T-helper 2 cell treated with Interferon-gamma antibody and Interleukin-4, amounts not matched to agents 5 μg/mL and 100 μg/mL, for 36 hours (primary cell): ENCODE data around the gene STAT2.
"Not testable (repeated sequence)": the region's sequence is repeated elsewhere in the genome, so short reads cannot be mapped to it uniquely, and the experiment has no call there.

Source experiments
- DNase-seq: peaks from one replicate; pipeline ENCODE4 v3.0.0; 2021; ENCODE audit warnings: low spot score
- H3K27ac Mint-ChIP-seq: one replicate; pipeline ENCODE4 v1.8.0; 2021; ENCODE audit warnings: mild to moderate bottlenecking, mixed read lengths
- H3K27me3 Mint-ChIP-seq: one replicate; pipeline ENCODE4 v1.8.0; 2021; ENCODE audit warnings: low read depth, mixed read lengths
- H3K36me3 Mint-ChIP-seq: one replicate; pipeline ENCODE4 v1.8.0; 2021; ENCODE audit warnings: low read depth, mixed read lengths
- H3K4me1 Mint-ChIP-seq: one replicate; pipeline ENCODE4 v1.8.0; 2021; ENCODE audit warnings: low read depth, mixed read lengths
- H3K4me3 Mint-ChIP-seq: one replicate; pipeline ENCODE4 v1.8.0; 2022; ENCODE audit warnings: mild to moderate bottlenecking, moderate library complexity, mixed read lengths
- H3K9me3 Mint-ChIP-seq: one replicate; pipeline ENCODE4 v1.8.0; 2021; ENCODE audit warnings: mixed read lengths

The STAT2 gene

GRCh38 chr12:56377310-56377988, 17.5 kb upstream of the STAT2 start:
- DNase-seq = no peak
- Mint-ChIP-seq H3K4me1 (no peaks in the 10 kb centered on the region), H3K4me3 (no peak overlapping the region), H3K36me3 (peaks cover 1% of the 10 kb centered on the region), H3K9me3 (no peaks in the 10 kb centered on the region), H3K27ac (no peak overlapping the region), H3K27me3 (peaks cover 7% of the 10 kb centered on the region)

GRCh38 chr12:56375598-56376434, 15.9 kb upstream of the STAT2 start:
- Mint-ChIP-seq H3K36me3 (peaks cover 1% of the 10 kb centered on the region), H3K4me1 (no peaks in the 10 kb centered on the region), H3K9me3 (no peaks in the 10 kb centered on the region), H3K27ac (no peak overlapping the region), H3K27me3 (peaks cover 13% of the 10 kb centered on the region), H3K4me3 (no peak overlapping the region)
- DNase-seq = no peak

- no peak overlapping the region for H3K4me3 Mint-ChIP-seq
- H3K27me3 Mint-ChIP-seq = peaks cover 12% of the 10 kb centered on the region
- H3K4me1 Mint-ChIP-seq = no peaks in the 10 kb centered on the region
- DNase-seq = no peak
- peaks cover 1% of the 10 kb centered on the region for H3K36me3 Mint-ChIP-seq
- no peaks in the 10 kb centered on the region for H3K9me3 Mint-ChIP-seq
- H3K27ac Mint-ChIP-seq = no peak overlapping the region
Measured at GRCh38 chr12:56374726-56375597, 15.1 kb upstream of the STAT2 start.

- DNase-seq = no peak
- Mint-ChIP-seq H3K4me3 (no peak overlapping the region), H3K9me3 (no peaks in the 10 kb centered on the region), H3K27ac (no peak overlapping the region), H3K36me3 (peaks cover 1% of the 10 kb centered on the region), H3K4me1 (no peaks in the 10 kb centered on the region), H3K27me3 (peaks cover 13% of the 10 kb centered on the region)
Measured at GRCh38 chr12:56373515-56373914, 13.6 kb upstream of the STAT2 start.

GRCh38 chr12:56366948-56367347, 7.0 kb upstream of the STAT2 start:
- Mint-ChIP-seq H3K27ac (no peak overlapping the region), H3K4me3 (no peak overlapping the region), H3K36me3 (no peaks in the 10 kb centered on the region), H3K27me3 (peaks cover 8% of the 10 kb centered on the region), H3K4me1 (no peaks in the 10 kb centered on the region), H3K9me3 (no peaks in the 10 kb centered on the region)
- no peak for DNase-seq

DNA sequence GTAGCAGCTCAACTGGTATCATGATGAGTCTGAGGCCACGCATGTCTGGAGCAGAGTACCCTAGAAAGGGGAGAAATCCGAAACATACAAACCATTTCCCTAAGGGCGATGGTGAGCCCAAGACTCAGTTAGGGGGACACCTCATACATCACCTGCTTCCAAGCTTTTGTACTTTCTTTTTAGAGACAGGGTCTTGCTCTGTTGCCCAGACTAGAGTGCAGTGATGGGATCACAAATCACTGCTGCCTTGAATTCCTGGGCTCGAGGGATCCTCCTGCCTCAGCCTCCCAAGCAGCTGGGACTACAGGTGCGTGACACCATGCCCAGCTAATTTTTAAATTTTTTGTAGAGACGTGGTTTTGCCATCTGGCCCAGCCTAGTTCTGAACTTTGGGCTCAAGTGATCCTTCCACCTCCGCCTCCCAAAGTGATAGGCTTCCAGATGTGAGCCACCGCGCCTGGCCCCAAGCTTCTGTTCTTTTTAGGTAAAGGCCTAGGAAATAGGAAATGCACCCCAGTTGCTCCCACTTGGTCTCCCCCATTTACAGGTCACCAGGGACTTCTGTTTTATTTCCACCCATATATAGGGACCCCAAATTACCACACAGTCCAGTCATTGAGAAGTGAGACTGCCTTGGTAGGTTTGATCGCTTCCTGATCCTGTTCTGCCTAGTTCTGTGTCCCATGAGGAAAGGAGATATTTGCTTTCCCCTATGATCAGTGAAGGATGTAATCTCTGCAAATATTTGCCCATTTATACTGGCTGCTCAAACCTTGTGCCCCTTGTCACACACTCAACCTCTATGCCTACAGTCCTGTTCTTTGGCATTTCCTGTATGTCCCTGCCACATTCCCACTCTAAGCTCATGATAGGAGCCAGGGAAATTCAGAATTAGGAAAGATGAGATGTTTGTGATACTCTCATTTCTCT, 2.5 kb upstream of the STAT2 start, which contains the start of gene APOF:
TSS of gene APOF (minus strand) at position 728 of the 930 bp plus-strand sequence. CDS start at position 616, 112 bp downstream.
- Mint-ChIP-seq H3K36me3 (peaks cover 5% of the 10 kb centered on the region), H3K27ac (peak within 1 kb of the TSS; percentile 36), H3K9me3 (no peaks in the 10 kb centered on the region), H3K4me1 (peaks cover 23% of the 10 kb centered on the region), H3K27me3 (no peaks in the 10 kb centered on the region), H3K4me3 (peak within 1 kb of the TSS; percentile 96)
- DNase-seq = no peak

DNA sequence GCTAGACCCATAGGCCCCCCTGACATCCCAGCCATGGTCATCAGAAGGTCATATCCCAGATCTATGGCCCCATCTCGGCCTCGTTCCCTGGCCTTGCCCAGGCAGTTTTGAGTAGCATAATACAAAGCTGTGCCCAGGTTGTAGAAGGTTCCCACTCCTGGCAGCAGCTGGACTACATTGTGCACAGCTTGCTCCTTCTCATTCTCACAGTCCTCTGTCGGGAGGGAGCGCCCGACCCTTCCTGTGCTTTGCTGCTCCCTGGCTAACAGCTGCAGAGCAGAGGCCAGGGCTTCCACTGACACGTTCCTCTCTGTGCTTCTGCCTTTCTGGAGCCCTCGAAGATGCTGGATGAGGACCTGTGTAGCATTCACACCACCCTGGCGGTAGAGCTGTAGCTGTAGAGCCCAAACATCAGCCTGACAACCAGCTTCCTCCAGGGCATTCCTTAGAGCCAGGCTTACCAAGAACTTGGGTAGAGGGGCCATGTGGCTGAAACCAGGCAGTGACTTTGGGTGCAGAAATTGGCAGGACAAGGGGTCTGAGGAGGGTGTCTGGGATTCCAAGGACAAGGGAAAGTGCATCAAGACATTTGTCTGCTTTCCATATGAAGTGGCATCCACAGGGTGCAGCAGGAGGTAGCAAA, 1.7 kb upstream of the STAT2 start:
- Mint-ChIP-seq H3K9me3 (no peaks in the 10 kb centered on the region), H3K27ac (no peak overlapping the region), H3K4me3 (peak overlapping the region; percentile 96), H3K27me3 (no peaks in the 10 kb centered on the region), H3K4me1 (peaks cover 23% of the 10 kb centered on the region), H3K36me3 (peaks cover 7% of the 10 kb centered on the region)
- DNase-seq = no peak

GRCh38 chr12:56358836-56359532, 923 bp downstream of the STAT2 start:
- Mint-ChIP-seq H3K4me1 (peaks cover 25% of the 10 kb centered on the region), H3K27me3 (no peaks in the 10 kb centered on the region), H3K27ac (peak overlapping the region; percentile 97), H3K36me3 (peaks cover 26% of the 10 kb centered on the region), H3K4me3 (peak overlapping the region; percentile 96), H3K9me3 (no peaks in the 10 kb centered on the region)
- DNase-seq = no peak

GRCh38 chr12:56351325-56351724, 8.6 kb downstream of the STAT2 start:
- H3K4me1 Mint-ChIP-seq = peaks cover 3% of the 10 kb centered on the region
- H3K27me3 Mint-ChIP-seq = no peaks in the 10 kb centered on the region
- no peak overlapping the region for H3K4me3 Mint-ChIP-seq
- peaks cover 63% of the 10 kb centered on the region for H3K36me3 Mint-ChIP-seq
- no peak for DNase-seq
- H3K27ac Mint-ChIP-seq = no peak overlapping the region
- no peaks in the 10 kb centered on the region for H3K9me3 Mint-ChIP-seq

- Mint-ChIP-seq H3K27me3 (no peaks in the 10 kb centered on the region), H3K4me3 (no peak overlapping the region), H3K4me1 (no peaks in the 10 kb centered on the region), H3K27ac (no peak overlapping the region), H3K9me3 (no peaks in the 10 kb centered on the region), H3K36me3 (peaks cover 63% of the 10 kb centered on the region)
- no peak for DNase-seq
Measured at GRCh38 chr12:56350662-56351061, 9.2 kb downstream of the STAT2 start.

GRCh38 chr12:56348776-56349175, 11.1 kb downstream of the STAT2 start:
- H3K9me3 Mint-ChIP-seq = no peaks in the 10 kb centered on the region
- no peaks in the 10 kb centered on the region for H3K27me3 Mint-ChIP-seq
- H3K36me3 Mint-ChIP-seq = peaks cover 58% of the 10 kb centered on the region
- no peak overlapping the region for H3K27ac Mint-ChIP-seq
- no peak for DNase-seq
- no peaks in the 10 kb centered on the region for H3K4me1 Mint-ChIP-seq
- H3K4me3 Mint-ChIP-seq = no peak overlapping the region

DNA sequence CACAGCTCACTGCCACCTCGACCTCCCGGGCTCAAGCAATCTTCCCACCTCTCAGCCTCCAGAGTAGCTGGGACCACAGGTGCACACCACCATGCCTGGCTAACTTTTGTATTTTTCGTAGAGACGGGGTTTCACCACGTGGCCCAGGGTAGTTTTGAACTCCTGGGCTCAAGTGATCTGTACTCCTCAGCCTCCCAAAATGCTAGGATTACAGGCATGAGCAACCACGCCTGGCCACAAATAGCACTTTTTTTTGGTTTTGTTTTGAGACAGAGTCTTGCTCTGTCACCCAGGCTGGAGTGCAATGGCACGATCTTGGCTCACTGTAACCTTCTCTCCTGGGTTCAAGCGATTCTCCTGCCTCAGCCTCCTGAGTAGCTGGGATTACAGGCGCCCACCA, 12.7 kb downstream of the STAT2 start:
- not testable (repeated sequence) for H3K27me3 Mint-ChIP-seq, H3K4me1 Mint-ChIP-seq, DNase-seq, H3K27ac Mint-ChIP-seq, H3K4me3 Mint-ChIP-seq, H3K9me3 Mint-ChIP-seq
- peaks cover 63% of the 10 kb centered on the region for H3K36me3 Mint-ChIP-seq
